Calu3 (cell line): ENCODE data around the gene PCNP. TPM values are rescaled to one million over a fixed set of nuclear protein-coding genes. Genes with fewer than 3 reads are reported as not detected.
"Not testable (repeated sequence)": the region's sequence is repeated elsewhere in the genome, so short reads cannot be mapped to it uniquely, and the experiment has no call there.

Experiments used
- BruUV-seq: library from RNA; stranded (reverse); fragments of 400-500 nt; replicated peaks from 2 replicates; lab custom pipeline; 2021; lab: Mats Ljungman, UMichigan
- CTCF ChIA-PET: fragments of 300-600 bp; sonication (Branson Sonifier 250); formaldehyde crosslinking; loops from one replicate; lab custom pipeline; 2022; ENCODE audit warnings: antibody characterized with exemption; lab: Charles Lee
- DNase-seq: peaks from one replicate; pipeline ENCODE4 v3.0.0; 2022
- H3K27ac Mint-ChIP-seq: one replicate; pipeline ENCODE4 v1.8.0; 2022; ENCODE audit warnings: mixed read lengths; ENCODE audit not compliant: unreplicated experiment
- H3K27me3 Mint-ChIP-seq: one replicate; pipeline ENCODE4 v1.8.0; 2022; ENCODE audit warnings: mixed read lengths; ENCODE audit not compliant: unreplicated experiment
- H3K36me3 Mint-ChIP-seq: one replicate; pipeline ENCODE4 v1.8.0; 2022; ENCODE audit warnings: mild to moderate bottlenecking, moderate library complexity, mixed read lengths; ENCODE audit not compliant: insufficient read depth, unreplicated experiment
- H3K4me1 Mint-ChIP-seq: one replicate; pipeline ENCODE4 v1.8.0; 2022; ENCODE audit warnings: mild to moderate bottlenecking, low read depth, mixed read lengths; ENCODE audit not compliant: unreplicated experiment
- H3K4me3 Mint-ChIP-seq: one replicate; pipeline ENCODE4 v1.8.0; 2022; ENCODE audit warnings: mild to moderate bottlenecking, low read depth, moderate library complexity, mixed read lengths; ENCODE audit not compliant: unreplicated experiment
- H3K9me3 Mint-ChIP-seq: one replicate; pipeline ENCODE4 v1.8.0; 2022; ENCODE audit warnings: low read depth, mixed read lengths; ENCODE audit not compliant: unreplicated experiment
- CTCF ChIP-seq: fragments of 200-600 bp; IDR thresholded peaks from one replicate; pipeline ENCODE4 v1.8.0; 2022; ENCODE audit warnings: antibody characterized with exemption; ENCODE audit not compliant: unreplicated experiment
- intact Hi-C: fragments of 100-400 bp; cut with micrococcal nuclease; formaldehyde crosslinking; loops from one replicate; pipeline ENCODE4 v1.10.0; 2022; ENCODE audit not compliant: unreplicated experiment
- total RNA-seq: library from RNA; stranded (reverse); gene quantifications from 2 replicates; pipeline ENCODE4 v1.2.3, GENCODE V29; 2022

PCNP gene
- total RNA-seq, 1 experiment from 2014 or later = 147 TPM

GRCh38 chr3:101639280-101639963 lies 65.4 kb downstream of the PCNP start:
- Mint-ChIP-seq H3K36me3 (no peaks in the 10 kb centered on the region), H3K27me3 (no peaks in the 10 kb centered on the region), H3K9me3 (no peaks in the 10 kb centered on the region), H3K4me3 (no peak overlapping the region), H3K27ac (no peak overlapping the region), H3K4me1 (no peaks in the 10 kb centered on the region)
- no TSS peak for BruUV-seq
- no peak for DNase-seq
- intact Hi-C loops = no loop called here
- CTCF ChIA-PET = no interaction called here
- TF ChIP-seq CTCF = no peak

- Mint-ChIP-seq H3K27ac (no peak overlapping the region), H3K4me1 (no peaks in the 10 kb centered on the region), H3K9me3 (no peaks in the 10 kb centered on the region), H3K4me3 (no peak overlapping the region), H3K27me3 (no peaks in the 10 kb centered on the region), H3K36me3 (peaks cover 4% of the 10 kb centered on the region)
- CTCF ChIA-PET = no interaction called here
- BruUV-seq = no TSS peak
- no peak for TF ChIP-seq CTCF
- intact Hi-C loops = no loop called here
- no peak for DNase-seq
These were observed 66.3 kb downstream of the PCNP start for GRCh38 chr3:101640256-101640655.

- H3K27me3 Mint-ChIP-seq, H3K36me3 Mint-ChIP-seq, BruUV-seq, H3K4me1 Mint-ChIP-seq, intact Hi-C loops, H3K27ac Mint-ChIP-seq, H3K4me3 Mint-ChIP-seq, DNase-seq, CTCF ChIA-PET, H3K9me3 Mint-ChIP-seq: not testable (repeated sequence)
These were observed 67.6 kb downstream of the PCNP start for GRCh38 chr3:101641397-101642115.

- BruUV-seq = no TSS peak
- intact Hi-C loops = no loop called here
- Mint-ChIP-seq H3K27ac (no peak overlapping the region), H3K27me3 (no peaks in the 10 kb centered on the region), H3K4me3 (no peak overlapping the region), H3K9me3 (no peaks in the 10 kb centered on the region), H3K36me3 (peaks cover 6% of the 10 kb centered on the region), H3K4me1 (no peaks in the 10 kb centered on the region)
- no peak for DNase-seq
- TF ChIP-seq CTCF = no peak
- CTCF ChIA-PET = no interaction called here
These were observed 68.5 kb downstream of the PCNP start for GRCh38 chr3:101642441-101642840.
